ENCODE data around the gene IL17REL. TPM values are rescaled to one million over a fixed set of nuclear protein-coding genes. Genes with fewer than 3 reads are reported as not detected.
A peak's percentile ranks its signal among the peaks of the same experiment; 100 is the strongest.

Gene IL17REL
- total RNA-seq, 2 donors from 2014 or later = not detected

GRCh38 chr22:49951000-49951677 lies 61.4 kb downstream of the IL17REL start:
- Histone ChIP-seq H3K9me3 (no peaks in the 10 kb centered on the region), H3K36me3 (replicated peaks in 1 of 2; ENCODE audit: insufficient read depth in 1 of 2, low read depth in 2 of 2) (no peaks in the 10 kb centered on the region), H3K4me1 (peaks cover 98% of the 10 kb centered on the region), H3K27ac (peak overlapping the region; percentile 99 to 100 (median 100)), H3K4me3 (no peak overlapping the region), H3K27me3 (no peaks in the 10 kb centered on the region)
- intact Hi-C loops (cut with DNase I) = no loop called here
- DNase-seq (peak; percentile 99 to 100 (median 100)), ATAC-seq (peak; percentile 68)
- 6 to 26% methylated on average over 23 to 24 of the region's 28 CpGs for WGBS, 2 donors
- TF ChIP-seq POLR2A (IDR thresholded peaks at IDR 0.05) = peak; percentile 64 to 67 (median 66)
- TF ChIP-seq, protein P1, sequence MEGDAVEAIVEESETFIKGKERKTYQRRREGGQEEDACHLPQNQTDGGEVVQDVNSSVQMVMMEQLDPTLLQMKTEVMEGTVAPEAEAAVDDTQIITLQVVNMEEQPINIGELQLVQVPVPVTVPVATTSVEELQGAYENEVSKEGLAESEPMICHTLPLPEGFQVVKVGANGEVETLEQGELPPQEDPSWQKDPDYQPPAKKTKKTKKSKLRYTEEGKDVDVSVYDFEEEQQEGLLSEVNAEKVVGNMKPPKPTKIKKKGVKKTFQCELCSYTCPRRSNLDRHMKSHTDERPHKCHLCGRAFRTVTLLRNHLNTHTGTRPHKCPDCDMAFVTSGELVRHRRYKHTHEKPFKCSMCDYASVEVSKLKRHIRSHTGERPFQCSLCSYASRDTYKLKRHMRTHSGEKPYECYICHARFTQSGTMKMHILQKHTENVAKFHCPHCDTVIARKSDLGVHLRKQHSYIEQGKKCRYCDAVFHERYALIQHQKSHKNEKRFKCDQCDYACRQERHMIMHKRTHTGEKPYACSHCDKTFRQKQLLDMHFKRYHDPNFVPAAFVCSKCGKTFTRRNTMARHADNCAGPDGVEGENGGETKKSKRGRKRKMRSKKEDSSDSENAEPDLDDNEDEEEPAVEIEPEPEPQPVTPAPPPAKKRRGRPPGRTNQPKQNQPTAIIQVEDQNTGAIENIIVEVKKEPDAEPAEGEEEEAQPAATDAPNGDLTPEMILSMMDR (IDR thresholded peaks at IDR 0.05) = no peak

- TF ChIP-seq, protein P1 (IDR thresholded peaks at IDR 0.05) = no peak
- TF ChIP-seq POLR2A (IDR thresholded peaks at IDR 0.05) = no peak
- H3K4me3 ChIP-seq = no peak overlapping the region
- no peaks in the 10 kb centered on the region for H3K9me3 ChIP-seq
- peaks cover 98% of the 10 kb centered on the region for H3K4me1 ChIP-seq
- ATAC-seq (no peak), DNase-seq (peak in 1 of 4 donors; percentile 35)
- H3K27ac ChIP-seq = peak overlapping the region; percentile 99 to 100 (median 100)
- H3K27me3 ChIP-seq = no peaks in the 10 kb centered on the region
- no peaks in the 10 kb centered on the region for H3K36me3 ChIP-seq (replicated peaks in 1 of 2; ENCODE audit: insufficient read depth in 1 of 2, low read depth in 2 of 2)
- WGBS, 2 donors = 29 to 49% methylated on average over 9 to 16 of the region's 18 CpGs
- intact Hi-C loops (cut with DNase I) = no loop called here
Measured at GRCh38 chr22:49950396-49950994, 62.1 kb downstream of the IL17REL start.

DNA sequence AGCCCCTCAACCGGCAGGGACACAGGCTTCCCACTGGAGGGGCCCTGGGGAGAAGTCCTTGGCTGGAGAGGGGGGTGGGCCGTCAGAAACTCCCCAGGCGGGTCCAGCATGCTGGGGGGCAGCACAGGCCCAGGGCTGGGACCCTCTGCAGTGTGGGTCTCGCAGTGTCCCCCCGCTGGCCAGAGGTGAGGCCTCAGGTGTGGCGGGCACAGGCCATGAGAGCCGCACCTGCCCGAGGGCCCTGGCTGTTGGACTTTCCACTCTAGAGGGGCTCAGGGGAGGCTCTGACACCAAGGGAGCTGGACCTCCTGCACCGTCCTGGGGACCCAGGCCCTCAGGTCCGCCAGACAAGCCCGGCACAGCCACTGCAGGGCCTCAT lies 62.7 kb downstream of the IL17REL start:
- 86 to 91% methylated on average over 6 to 8 of the region's 11 CpGs for WGBS, 2 donors
- Histone ChIP-seq H3K9me3 (no peaks in the 10 kb centered on the region), H3K4me1 (peaks cover 93% of the 10 kb centered on the region), H3K27me3 (no peaks in the 10 kb centered on the region), H3K4me3 (no peak overlapping the region), H3K36me3 (replicated peaks in 1 of 2; ENCODE audit: insufficient read depth in 1 of 2, low read depth in 2 of 2) (no peaks in the 10 kb centered on the region), H3K27ac (peak overlapping the region; percentile 99 to 100 (median 100))
- DNase-seq = no peak
- intact Hi-C loops (cut with DNase I) = no loop called here
- TF ChIP-seq, protein P1 (IDR thresholded peaks at IDR 0.05) = no peak
- TF ChIP-seq POLR2A (IDR thresholded peaks at IDR 0.05) = no peak
- no peak for ATAC-seq

DNA sequence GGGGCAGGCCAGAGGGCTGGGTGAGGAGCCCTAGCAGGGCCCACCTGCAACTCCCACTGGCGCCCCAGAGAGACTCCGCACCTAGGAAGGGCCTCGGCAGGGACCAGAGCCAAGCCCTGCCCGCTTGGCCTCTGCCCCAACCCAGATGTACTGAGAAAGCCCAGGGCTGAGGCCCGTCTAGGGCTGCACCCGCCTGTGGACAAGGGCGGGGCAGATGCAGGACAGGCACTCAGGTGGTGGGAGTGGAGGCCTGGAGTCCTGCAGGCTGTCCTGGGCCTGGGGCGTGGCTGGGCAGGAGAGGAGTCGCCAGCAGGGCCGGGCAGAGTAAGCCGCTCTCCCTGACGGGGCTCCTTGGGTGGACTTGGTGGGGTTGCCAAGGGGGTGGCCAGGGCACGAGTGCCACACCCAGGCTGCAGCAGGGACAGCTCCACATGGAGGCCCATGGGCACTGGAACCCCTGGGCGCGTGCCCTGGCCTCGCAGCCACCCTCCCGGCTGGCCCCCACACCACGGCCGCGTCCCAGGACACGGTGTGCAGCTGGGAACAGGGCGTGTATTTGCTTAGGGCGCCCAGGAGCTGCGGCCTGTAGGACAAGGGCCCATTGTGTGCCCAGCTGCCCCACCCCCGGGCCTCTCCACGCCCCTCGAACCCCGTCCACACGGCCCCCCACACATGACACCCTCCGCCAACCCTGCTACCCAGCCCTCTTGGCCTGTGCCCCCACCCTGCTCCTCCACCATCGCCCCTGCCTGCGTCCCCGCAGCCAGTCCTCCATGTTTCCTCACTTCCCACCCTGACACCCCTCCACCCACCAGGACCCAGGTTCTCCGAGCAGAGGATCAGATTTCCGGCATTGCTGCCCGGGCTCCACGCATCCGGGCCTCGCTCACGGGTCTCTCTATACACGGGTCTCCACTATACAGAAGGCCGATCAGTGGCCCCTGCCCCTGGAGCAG lies 63.3 kb downstream of the IL17REL start:
- no peak overlapping the region for H3K4me3 ChIP-seq
- peaks cover 87% of the 10 kb centered on the region for H3K4me1 ChIP-seq
- DNase-seq = peak; percentile 93 to 98 (median 96)
- WGBS, 2 donors = 31 to 47% methylated on average over 18 to 42 of the region's 42 CpGs
- H3K36me3 ChIP-seq (replicated peaks in 1 of 2; ENCODE audit: insufficient read depth in 1 of 2, low read depth in 2 of 2) = no peaks in the 10 kb centered on the region
- intact Hi-C loops (cut with DNase I) = no loop called here
- no peaks in the 10 kb centered on the region for H3K9me3 ChIP-seq
- ATAC-seq = peak; percentile 65
- TF ChIP-seq POLR2A (IDR thresholded peaks at IDR 0.05) = peak; percentile 95 to 98 (median 97)
- TF ChIP-seq, protein P1 (IDR thresholded peaks at IDR 0.05) = peak in 4 of 7 experiments; percentile 29 to 42 (median 34)
- H3K27me3 ChIP-seq = no peaks in the 10 kb centered on the region
- H3K27ac ChIP-seq = peak overlapping the region; percentile 99 to 100 (median 100)

Measured in body of pancreas (tissue), 4 donors.